PC-3 (cell line): Measurements from ENCODE around the gene SLC45A1.

Source experiments
- CTCF ChIP-seq: fragments of 300-600 bp; sonication (generic); conservative IDR thresholded peaks from 2 replicates; pipeline ENCODE4 v1.5.1; 2017; ENCODE audit warnings: antibody characterized with exemption, low read depth, mild to moderate bottlenecking, low read length
- EZH2 ChIP-seq: fragments of 300-600 bp; sonication (generic); IDR thresholded peaks from one replicate; pipeline ENCODE4 v1.6.1; 2017; ENCODE audit warnings: antibody characterized with exemption, mild to moderate bottlenecking, low read length; ENCODE audit not compliant: unreplicated experiment

- no peak for TF ChIP-seq CTCF
- no peak for TF ChIP-seq EZH2
Observed at GRCh38 chr1:8390707-8391106, 72.8 kb downstream of the SLC45A1 start.
